Measurements from ENCODE around the gene DMBT1. TPM values are rescaled to one million over a fixed set of nuclear protein-coding genes. Genes with fewer than 3 reads are reported as not detected.

Gene DMBT1
- total RNA-seq, 3 donors from 2014 or later = 37.2 to 2,543 (median 408) TPM

DNA sequence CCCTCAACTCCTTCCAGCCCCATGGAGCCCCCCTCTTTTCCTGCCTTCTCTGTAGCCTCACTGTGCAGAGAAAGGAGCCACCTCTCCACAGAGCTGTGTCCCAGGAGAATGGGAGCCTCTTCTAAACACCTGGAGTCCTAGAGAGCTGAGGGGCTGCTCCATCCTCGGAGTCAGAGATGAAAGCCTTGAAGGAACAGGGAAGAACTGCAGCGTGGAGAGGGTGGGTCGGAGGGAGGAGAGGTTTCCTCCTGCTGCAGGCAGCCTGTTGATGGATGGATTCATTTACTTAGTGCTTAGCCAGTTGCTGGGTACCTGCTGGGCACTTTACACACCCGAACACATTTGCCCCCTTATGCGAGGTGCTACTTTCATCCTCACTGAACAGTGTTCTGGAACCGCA is 100.1 kb downstream of the DMBT1 start:
- H3K9me3 ChIP-seq = no peaks in the 10 kb centered on the region
- H3K4me1 ChIP-seq (ENCODE audit: low read depth) = no peaks in the 10 kb centered on the region
- TF ChIP-seq, protein P1, sequence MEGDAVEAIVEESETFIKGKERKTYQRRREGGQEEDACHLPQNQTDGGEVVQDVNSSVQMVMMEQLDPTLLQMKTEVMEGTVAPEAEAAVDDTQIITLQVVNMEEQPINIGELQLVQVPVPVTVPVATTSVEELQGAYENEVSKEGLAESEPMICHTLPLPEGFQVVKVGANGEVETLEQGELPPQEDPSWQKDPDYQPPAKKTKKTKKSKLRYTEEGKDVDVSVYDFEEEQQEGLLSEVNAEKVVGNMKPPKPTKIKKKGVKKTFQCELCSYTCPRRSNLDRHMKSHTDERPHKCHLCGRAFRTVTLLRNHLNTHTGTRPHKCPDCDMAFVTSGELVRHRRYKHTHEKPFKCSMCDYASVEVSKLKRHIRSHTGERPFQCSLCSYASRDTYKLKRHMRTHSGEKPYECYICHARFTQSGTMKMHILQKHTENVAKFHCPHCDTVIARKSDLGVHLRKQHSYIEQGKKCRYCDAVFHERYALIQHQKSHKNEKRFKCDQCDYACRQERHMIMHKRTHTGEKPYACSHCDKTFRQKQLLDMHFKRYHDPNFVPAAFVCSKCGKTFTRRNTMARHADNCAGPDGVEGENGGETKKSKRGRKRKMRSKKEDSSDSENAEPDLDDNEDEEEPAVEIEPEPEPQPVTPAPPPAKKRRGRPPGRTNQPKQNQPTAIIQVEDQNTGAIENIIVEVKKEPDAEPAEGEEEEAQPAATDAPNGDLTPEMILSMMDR (IDR thresholded peaks at IDR 0.05) = no peak
- no peak overlapping the region for H3K4me3 ChIP-seq
- ATAC-seq (no peak), DNase-seq (no peak)
- intact Hi-C loops (cut with DNase I, micrococcal nuclease) = no loop called here
- H3K36me3 ChIP-seq (ENCODE audit: low read depth) = no peaks in the 10 kb centered on the region

DNA sequence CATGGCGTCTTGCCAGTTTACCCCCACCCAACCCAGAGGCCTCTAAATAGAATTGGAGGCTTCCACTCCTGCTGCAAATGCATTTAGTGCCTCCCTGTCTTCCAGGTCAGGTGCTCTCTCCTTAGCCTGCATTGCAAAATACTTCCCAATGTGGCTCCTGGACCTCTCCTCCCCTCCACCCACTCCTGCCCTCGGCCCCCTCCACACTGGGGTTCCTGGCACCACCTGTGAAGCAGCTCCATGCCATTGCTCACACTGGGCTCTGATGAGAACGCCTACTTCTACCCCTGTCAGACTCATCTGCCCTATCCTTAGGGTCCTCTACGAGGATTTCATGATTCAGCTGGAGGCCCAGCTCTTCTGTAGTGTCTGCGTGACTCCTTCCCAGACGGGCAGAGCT is 101.7 kb downstream of the DMBT1 start:
- no peaks in the 10 kb centered on the region for H3K36me3 ChIP-seq (ENCODE audit: low read depth)

DNA sequence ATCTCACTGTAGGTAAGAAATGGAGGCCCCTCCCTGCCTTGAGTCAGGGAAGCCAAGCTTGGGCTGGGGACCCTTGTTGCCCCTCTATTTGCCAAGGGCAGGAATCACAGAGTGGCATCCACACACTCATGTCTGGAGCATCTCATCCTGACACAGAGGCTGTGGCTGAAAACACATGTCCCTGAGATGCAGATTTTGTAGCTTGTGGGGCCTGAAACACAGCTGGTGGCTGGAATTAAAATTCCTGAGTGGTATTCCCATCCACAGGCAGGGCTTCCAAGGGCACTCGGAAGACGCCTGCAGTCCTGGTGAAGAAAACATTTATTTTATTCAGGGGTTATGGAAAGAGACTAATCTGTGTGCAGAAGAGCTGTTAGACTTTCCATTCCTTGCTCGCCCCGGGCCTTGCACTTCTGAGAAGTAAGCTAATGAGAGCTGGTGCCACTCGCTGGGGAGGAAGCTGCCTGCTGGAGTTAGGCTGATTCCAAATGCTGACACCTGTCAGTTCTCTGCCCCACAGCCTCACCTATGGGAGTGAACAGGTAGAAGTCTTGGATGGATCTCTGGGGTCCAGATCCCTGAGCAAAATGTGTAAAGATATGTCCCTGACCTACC is 103.1 kb downstream of the DMBT1 start:
- TF ChIP-seq, protein P1 (IDR thresholded peaks at IDR 0.05) = no peak
- intact Hi-C loops (cut with DNase I, micrococcal nuclease) = no loop called here
- Histone ChIP-seq H3K4me1 (ENCODE audit: low read depth) (no peaks in the 10 kb centered on the region), H3K9me3 (no peaks in the 10 kb centered on the region), H3K36me3 (ENCODE audit: low read depth) (no peaks in the 10 kb centered on the region), H3K4me3 (no peak overlapping the region)
- no peak for DNase-seq
- no peak for ATAC-seq

More for the DNA sequence above, 101.7 kb downstream of the DMBT1 start:
- no peaks in the 10 kb centered on the region for H3K9me3 ChIP-seq
- ATAC-seq (no peak), DNase-seq (no peak)
- TF ChIP-seq, protein P1 (IDR thresholded peaks at IDR 0.05) = no peak
- intact Hi-C loops (cut with DNase I, micrococcal nuclease) = no loop called here
- no peak overlapping the region for H3K4me3 ChIP-seq
- no peaks in the 10 kb centered on the region for H3K4me1 ChIP-seq (ENCODE audit: low read depth)

DNA sequence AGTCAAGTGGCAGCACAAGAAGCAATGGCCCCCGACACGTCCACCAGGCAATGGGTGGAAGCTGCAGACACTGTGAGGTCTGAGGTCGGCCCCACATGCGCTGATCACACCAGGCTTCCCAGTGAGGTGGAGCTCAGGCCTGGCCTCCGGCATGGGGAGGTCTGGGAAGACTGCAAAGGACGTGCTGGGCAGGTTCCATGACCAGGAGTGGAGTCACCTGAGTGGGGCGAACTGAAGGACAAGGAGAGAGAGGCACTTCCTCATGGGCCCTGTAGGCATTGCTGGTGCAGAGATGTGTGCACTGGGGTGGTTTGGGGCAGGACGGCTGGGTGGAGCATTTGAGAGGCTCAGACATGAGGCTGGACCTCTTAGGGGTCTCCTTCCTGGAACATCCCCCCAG is 103.9 kb downstream of the DMBT1 start:
- ATAC-seq = no peak
- no peak for DNase-seq
- Histone ChIP-seq H3K4me3 (no peak overlapping the region), H3K4me1 (ENCODE audit: low read depth) (no peaks in the 10 kb centered on the region), H3K36me3 (ENCODE audit: low read depth) (no peaks in the 10 kb centered on the region), H3K9me3 (no peaks in the 10 kb centered on the region)
- TF ChIP-seq, protein P1 (IDR thresholded peaks at IDR 0.05) = no peak
- intact Hi-C loops (cut with DNase I, micrococcal nuclease) = no loop called here

DNA sequence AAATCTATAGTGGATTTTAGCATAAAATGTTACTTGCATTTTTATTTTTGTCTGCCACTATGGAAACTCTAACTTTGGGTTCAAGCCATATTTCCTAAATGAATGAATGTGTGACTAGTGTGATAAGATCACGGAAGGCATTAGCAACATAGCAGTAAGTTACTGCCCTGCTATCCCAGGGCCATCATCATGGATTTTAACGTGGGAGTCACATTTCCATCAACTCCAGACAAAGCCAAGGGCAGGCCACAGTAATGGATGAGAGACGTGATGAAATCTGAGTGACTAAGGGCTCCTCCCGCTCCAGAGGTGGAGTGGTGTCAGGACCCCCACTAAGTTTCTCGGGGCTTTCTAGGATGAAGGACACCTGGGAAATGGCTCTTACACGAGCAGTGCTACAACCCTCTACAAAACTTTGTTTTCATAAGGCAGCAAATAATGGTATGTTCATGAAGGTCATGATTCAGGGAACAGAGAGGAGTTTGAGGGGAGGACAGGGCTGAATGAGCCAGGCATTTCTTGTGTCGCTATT is 104.8 kb downstream of the DMBT1 start:
- H3K36me3 ChIP-seq (ENCODE audit: low read depth) = no peaks in the 10 kb centered on the region
- intact Hi-C loops (cut with DNase I, micrococcal nuclease) = no loop called here
- H3K9me3 ChIP-seq = no peaks in the 10 kb centered on the region
- TF ChIP-seq, protein P1 (IDR thresholded peaks at IDR 0.05) = no peak
- no peak for DNase-seq
- H3K4me3 ChIP-seq = no peak overlapping the region
- no peak for ATAC-seq
- H3K4me1 ChIP-seq (ENCODE audit: low read depth) = no peaks in the 10 kb centered on the region
